DOHH2 (cell line): ENCODE data around the gene MB21D2.

Source experiments
- CTCF ChIP-seq: fragments of 200-600 bp; sonication (generic); IDR thresholded peaks from one replicate; pipeline ENCODE4 v1.5.1; 2014; ENCODE audit warnings: antibody characterized with exemption, mild to moderate bottlenecking, low read depth, low read length; ENCODE audit not compliant: poor library complexity, severe bottlenecking
- EZH2phosphoT487 ChIP-seq: fragments of 200-600 bp; sonication (generic); IDR thresholded peaks from 2 replicates; pipeline ENCODE4 v1.6.1; 2017; ENCODE audit warnings: borderline replicate concordance, mild to moderate bottlenecking, antibody characterized with exemption, low read length, moderate library complexity, mixed read lengths

DNA sequence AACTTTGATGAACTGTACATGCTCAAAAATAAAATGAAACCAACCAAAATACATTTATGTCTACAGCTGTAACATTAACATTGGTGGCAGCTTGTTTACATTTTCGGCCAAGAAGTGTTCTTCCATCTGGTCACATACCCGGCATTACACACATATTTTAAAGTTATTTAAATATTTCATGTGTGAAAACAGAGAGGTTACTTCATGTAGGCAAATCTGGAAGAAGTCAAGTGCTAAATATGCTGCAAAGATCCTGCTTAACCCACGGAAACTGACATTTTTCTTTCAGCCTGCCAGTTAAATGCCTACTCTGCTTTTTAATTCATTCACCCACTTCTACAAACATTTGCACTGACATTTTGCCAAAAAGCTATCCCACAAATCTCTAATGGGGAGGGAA, 69.7 kb downstream of the MB21D2 start:
- no peak for TF ChIP-seq CTCF
- TF ChIP-seq EZH2phosphoT487: no peak
